AML-193 (cell line): ENCODE results near the gene ZBTB8A.
"Not testable (repeated sequence)": the region's sequence is repeated elsewhere in the genome, so short reads cannot be mapped to it uniquely, and the experiment has no call there.

Experiments
- DNase-seq, 2 experiments: peaks; one replicate each; lab custom pipeline; 2025; lab: John Stamatoyannopoulos, UW

The ZBTB8A gene

GRCh38 chr1:32536764-32537163 lies 2.5 kb upstream of the ZBTB8A start:
- no peak for DNase-seq

- no peak for DNase-seq
Measured at GRCh38 chr1:32539584-32540571, 651 bp downstream of the ZBTB8A start.

- no peak for DNase-seq
Measured at GRCh38 chr1:32540605-32541004, 1.4 kb downstream of the ZBTB8A start.

- DNase-seq = no peak
Measured at GRCh38 chr1:32541064-32541566, 1.9 kb downstream of the ZBTB8A start.

GRCh38 chr1:32546611-32547010 lies 7.4 kb downstream of the ZBTB8A start:
- no peak for DNase-seq

- no peak for DNase-seq
Measured at GRCh38 chr1:32549616-32550015, 10.4 kb downstream of the ZBTB8A start.

GRCh38 chr1:32554288-32554687 lies 15.1 kb downstream of the ZBTB8A start:
- DNase-seq = no peak

- DNase-seq = not testable (repeated sequence)
Measured at GRCh38 chr1:32557035-32557434, 17.8 kb downstream of the ZBTB8A start.

- DNase-seq = no peak
Measured at GRCh38 chr1:32557812-32558211, 18.6 kb downstream of the ZBTB8A start.

- DNase-seq = no peak
Measured at GRCh38 chr1:32568929-32569328, 29.7 kb downstream of the ZBTB8A start.

GRCh38 chr1:32580348-32581017 lies 41.3 kb downstream of the ZBTB8A start:
- no peak for DNase-seq

DNA sequence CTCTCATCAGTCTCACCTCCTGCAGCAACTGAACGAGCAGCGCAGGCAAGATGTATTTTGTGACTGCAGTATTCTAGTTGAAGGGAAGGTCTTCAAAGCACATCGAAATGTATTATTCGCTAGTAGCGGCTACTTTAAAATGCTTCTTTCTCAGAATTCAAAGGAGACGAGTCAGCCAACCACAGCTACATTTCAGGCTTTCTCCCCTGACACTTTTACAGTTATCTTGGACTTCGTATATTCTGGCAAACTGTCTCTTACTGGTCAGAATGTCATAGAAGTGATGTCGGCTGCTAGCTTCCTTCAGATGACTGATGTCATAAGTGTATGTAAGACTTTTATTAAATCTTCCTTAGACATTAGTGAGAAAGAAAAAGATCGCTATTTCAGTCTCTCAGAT lies 53.7 kb downstream of the ZBTB8A start:
- no peak for DNase-seq

GRCh38 chr1:32600034-32600433 lies 60.8 kb downstream of the ZBTB8A start:
- no peak for DNase-seq

- DNase-seq = no peak
Measured at GRCh38 chr1:32605711-32606424, 66.6 kb downstream of the ZBTB8A start.

- DNase-seq = no peak
Measured at GRCh38 chr1:32606565-32607371, 67.5 kb downstream of the ZBTB8A start.

DNA sequence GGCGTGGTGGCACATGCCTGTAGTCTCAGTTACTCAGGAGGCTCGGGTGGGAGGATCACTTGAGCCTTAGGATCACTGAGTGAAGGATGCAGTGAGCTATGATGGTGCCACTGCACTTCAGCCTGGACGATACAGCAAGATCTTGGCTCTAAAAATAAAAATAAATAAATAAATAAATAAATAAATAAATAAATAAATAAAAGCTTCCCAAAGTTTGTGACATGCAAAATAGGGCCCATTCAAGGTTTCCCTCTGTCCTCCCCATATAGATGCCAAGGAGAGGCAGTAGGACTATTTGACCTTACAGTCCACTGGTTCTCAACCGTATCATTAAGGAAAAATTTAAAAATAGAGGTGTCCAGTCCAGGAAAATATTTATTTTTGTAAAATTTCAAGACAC lies 70.0 kb downstream of the ZBTB8A start:
- DNase-seq = no peak

DNA sequence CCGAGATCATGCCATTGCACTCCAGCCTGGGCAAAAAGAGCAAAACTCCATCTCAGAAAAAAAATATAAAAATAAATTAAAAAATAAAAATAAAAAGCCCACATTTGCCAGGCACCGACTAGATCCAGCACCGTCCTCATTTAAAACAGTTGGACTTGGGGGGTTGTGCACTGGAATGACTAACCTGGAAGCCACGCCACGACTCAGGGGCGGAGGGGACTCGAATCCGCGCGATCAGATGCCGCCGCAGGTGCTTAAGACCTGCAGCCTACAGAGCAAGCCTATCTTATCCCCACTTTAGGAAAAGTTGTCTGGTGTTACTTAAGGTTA lies 72.6 kb downstream of the ZBTB8A start:
- no peak for DNase-seq

DNA sequence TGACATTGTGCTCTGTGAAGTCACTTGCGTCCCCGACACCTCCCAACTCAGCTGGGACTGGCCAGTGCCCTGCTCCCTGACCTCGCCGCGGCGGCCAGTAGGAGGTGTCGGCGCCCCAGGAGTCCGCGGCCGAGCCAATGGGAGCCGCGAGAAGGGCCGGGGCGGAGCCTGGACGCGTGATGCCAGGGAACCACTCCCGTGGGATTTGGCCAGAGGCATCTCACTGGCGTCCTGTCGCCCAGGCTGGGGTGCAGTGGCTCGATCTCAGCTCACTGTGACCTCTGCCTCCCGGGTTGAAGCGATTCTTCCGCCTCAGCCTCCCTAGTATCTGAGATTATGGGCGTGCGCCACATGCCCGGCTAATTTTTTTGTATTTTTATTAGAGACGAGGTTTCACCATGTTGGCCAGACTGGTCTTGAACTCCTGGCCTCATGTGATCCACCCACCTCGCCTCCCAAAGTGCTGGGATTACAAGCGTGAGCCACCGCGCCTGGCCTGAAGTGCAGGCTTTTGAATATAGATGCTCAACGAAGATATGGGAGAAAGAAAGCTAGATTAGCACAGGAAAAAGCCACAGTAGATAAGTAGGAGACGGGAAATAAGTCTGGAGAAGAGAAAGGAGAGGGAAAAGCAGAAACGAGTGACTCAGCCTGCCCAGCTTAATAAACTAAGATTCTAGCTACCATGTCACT lies 73.1 kb downstream of the ZBTB8A start:
- peak; percentile 29 to 48 for DNase-seq

- DNase-seq = no peak
Measured at GRCh38 chr1:32613472-32613871, 74.2 kb downstream of the ZBTB8A start.

- DNase-seq = no peak
Measured at GRCh38 chr1:32618673-32619221, 79.5 kb downstream of the ZBTB8A start.
